Panc1 (cell line): Measurements from ENCODE around the gene XXYLT1. TPM values are rescaled to one million over a fixed set of nuclear protein-coding genes. Genes with fewer than 3 reads are reported as not detected.

Source experiments
- ATAC-seq: fragments of 200-7000 bp; cut with Tn5 transposase; 2 replicates; pipeline ENCODE4 v1.9.1; 2020; ENCODE audit warnings: mild to moderate bottlenecking, moderate library complexity
- BruUV-seq: library from RNA; stranded (reverse); fragments of 400-500 nt; replicated peaks from 2 replicates; lab custom pipeline; 2021; lab: Mats Ljungman, UMichigan
- CTCF ChIA-PET: fragments of 300-600 bp; sonication (Branson Sonifier 250); formaldehyde crosslinking; loops from one replicate; lab custom pipeline; 2022; ENCODE audit warnings: antibody characterized with exemption; lab: Charles Lee
- POLR2A ChIA-PET: fragments of 300-600 bp; sonication (Branson Sonifier 250); formaldehyde crosslinking; loops from one replicate; lab custom pipeline; 2022; ENCODE audit warnings: antibody characterized with exemption; lab: Charles Lee
- DNase-seq: peaks from one replicate; pipeline ENCODE4 v3.0.0-alpha.2; 2010; ENCODE audit warnings: low read depth, low spot score
- H3K27ac ChIP-seq: 2 replicates; pipeline ENCODE4 v1.5.1; 2011; ENCODE audit warnings: mild to moderate bottlenecking, low read length, inconsistent platforms
- H3K27me3 ChIP-seq: fragments of 200-500 bp; sonication (Bioruptor generic); 2 replicates; pipeline ENCODE4 v1.6.0; 2014; ENCODE audit warnings: low read length, inconsistent platforms; ENCODE audit not compliant: control insufficient read depth, insufficient read depth
- H3K36me3 ChIP-seq: fragments of 200-500 bp; sonication (Bioruptor generic); 2 replicates; pipeline ENCODE4 v1.5.1; 2014; ENCODE audit warnings: inconsistent platforms, mild to moderate bottlenecking, low read length, moderate library complexity; ENCODE audit not compliant: control insufficient read depth, insufficient read depth
- H3K4me1 ChIP-seq: 2 replicates; pipeline ENCODE4 v1.5.1; 2011; ENCODE audit warnings: inconsistent platforms, mild to moderate bottlenecking, low read length, moderate library complexity; ENCODE audit not compliant: control insufficient read depth, insufficient read depth
- H3K4me3 ChIP-seq, 2 experiments: 2 replicates each; pipeline ENCODE4 v1.5.1; 2011 to 2012; ENCODE audit warnings: low read depth in 2 of 2, low read length in 2 of 2, mild to moderate bottlenecking in 2 of 2, inconsistent platforms in 1 of 2, moderate library complexity in 1 of 2
- H3K9me3 ChIP-seq: fragments of 200-500 bp; sonication (Bioruptor generic); 2 replicates; pipeline ENCODE4 v1.5.1; 2014; ENCODE audit warnings: low read depth, mild to moderate bottlenecking, inconsistent platforms, low read length, moderate library complexity; ENCODE audit not compliant: control insufficient read depth, insufficient read depth
- CTCF ChIP-seq: fragments of 450-650 bp; IDR thresholded peaks from 2 replicates; pipeline ENCODE4 v1.5.1; 2017; ENCODE audit warnings: mild to moderate bottlenecking
- POLR2AphosphoS5 ChIP-seq: IDR thresholded peaks from 2 replicates; pipeline ENCODE4 v1.6.1; 2012; ENCODE audit warnings: mild to moderate bottlenecking, low read depth, low read length, moderate library complexity
- REST ChIP-seq, 2 experiments: IDR thresholded peaks; 2 replicates each; pipeline ENCODE4 v1.6.1; 2011 to 2012; ENCODE audit warnings: low read depth in 2 of 2, control low read depth in 1 of 2, low read length in 1 of 2, mild to moderate bottlenecking in 1 of 2, moderate library complexity in 1 of 2; ENCODE audit not compliant: insufficient read depth in 1 of 2
- SIN3A ChIP-seq: IDR thresholded peaks from 2 replicates; pipeline ENCODE4 v1.6.1; 2012; ENCODE audit warnings: low read depth, mild to moderate bottlenecking, low read length, moderate library complexity, borderline replicate concordance; ENCODE audit not compliant: insufficient read depth
- TCF7L2 ChIP-seq: IDR thresholded peaks from 2 replicates; pipeline ENCODE4 v1.6.1; 2011; ENCODE audit warnings: mild to moderate bottlenecking, low read depth, low read length, inconsistent platforms
- in situ Hi-C: cut with HindIII; loops from 2 replicates; pipeline ENCODE4 v1.10.0; 2016; ENCODE audit warnings: low sequenced_read_pairs, low pct_unique_long_range_greater_than_20kb
- intact Hi-C: fragments of 100-400 bp; cut with micrococcal nuclease; formaldehyde crosslinking; loops from one replicate; pipeline ENCODE4 v1.10.0; 2022; ENCODE audit not compliant: unreplicated experiment
- total RNA-seq: library from RNA; stranded (reverse); gene quantifications from one replicate; pipeline ENCODE4 v1.2.1, GENCODE V29; 2021; ENCODE audit not compliant: unreplicated experiment

The XXYLT1 gene
- total RNA-seq, 1 experiment from 2014 or later: 26.0 TPM

- Histone ChIP-seq H3K27me3 (no peaks in the 10 kb centered on the region), H3K27ac (peak overlapping the region; percentile 62), H3K36me3 (no peaks in the 10 kb centered on the region), H3K9me3 (no peaks in the 10 kb centered on the region), H3K4me3 (no peak overlapping the region), H3K4me1 (peaks cover 56% of the 10 kb centered on the region)
- DNase-seq: no peak
- no peak for ATAC-seq
- ChIA-PET POLR2A (no interaction called here), CTCF (no interaction called here)
- in situ Hi-C loops: no loop called here
- no TSS peak for BruUV-seq
- intact Hi-C loops: loop anchor here (10.0 kb wide), 1 partner anchor 352 kb away; the partner anchor contains the start of gene FAM43A
- TF ChIP-seq SIN3A (no peak), CTCF (no peak), TCF7L2 (no peak)
These were observed 234.0 kb downstream of the XXYLT1 start for GRCh38 chr3:195036974-195037373.

GRCh38 chr3:195036574-195036973 is 234.4 kb downstream of the XXYLT1 start:
- ChIA-PET POLR2A (no interaction called here), CTCF (no interaction called here)
- in situ Hi-C loops (no loop called here), intact Hi-C loops (loop anchor here (10.0 kb wide), 1 partner anchor 352 kb away; the partner anchor contains the start of gene FAM43A)
- no peak for ATAC-seq
- Histone ChIP-seq H3K4me3 (no peak overlapping the region), H3K27me3 (no peaks in the 10 kb centered on the region), H3K27ac (peak overlapping the region; percentile 89), H3K9me3 (no peaks in the 10 kb centered on the region), H3K36me3 (no peaks in the 10 kb centered on the region), H3K4me1 (peaks cover 60% of the 10 kb centered on the region)
- DNase-seq: no peak
- TF ChIP-seq SIN3A (no peak), CTCF (no peak), TCF7L2 (no peak), REST (IDR thresholded peaks at IDR 0.05; ENCODE audit: insufficient read depth in 1 of 2, low read depth in 2 of 2, low read length in 1 of 2) (no peak), POLR2AphosphoS5 (no peak)
- no TSS peak for BruUV-seq

GRCh38 chr3:195036203-195036505 is 234.8 kb downstream of the XXYLT1 start:
- Histone ChIP-seq H3K4me1 (peaks cover 63% of the 10 kb centered on the region), H3K9me3 (no peaks in the 10 kb centered on the region), H3K27ac (peak overlapping the region; percentile 89), H3K36me3 (no peaks in the 10 kb centered on the region), H3K27me3 (no peaks in the 10 kb centered on the region), H3K4me3 (no peak overlapping the region)
- intact Hi-C loops (loop anchor here (10.0 kb wide), 1 partner anchor 351 kb away; the partner anchor contains the start of gene FAM43A), in situ Hi-C loops (no loop called here)
- no peak for DNase-seq
- no peak for TF ChIP-seq REST (IDR thresholded peaks at IDR 0.05; ENCODE audit: insufficient read depth in 1 of 2, low read depth in 2 of 2, low read length in 1 of 2)
- no peak for TF ChIP-seq CTCF
- TF ChIP-seq TCF7L2: no peak
- TF ChIP-seq POLR2AphosphoS5: no peak
- no peak for TF ChIP-seq SIN3A
- ATAC-seq: no peak
- POLR2A ChIA-PET: no interaction called here
- BruUV-seq: no TSS peak
- CTCF ChIA-PET: no interaction called here
